CD4-positive, alpha-beta T cell (primary cell): Measurements from ENCODE around the gene TNRC6A. TPM values are rescaled to one million over a fixed set of nuclear protein-coding genes. Genes with fewer than 3 reads are reported as not detected.

Experiments used
- ATAC-seq: fragments of 200-7000 bp; cut with Tn5 transposase; one replicate; pipeline ENCODE4 v1.10.0; 2022; ENCODE audit warnings: mild to moderate bottlenecking; ENCODE audit not compliant: poor library complexity
- CTCF ChIA-PET: fragments of 350-600 bp; sonication (Branson Sonifier 250); formaldehyde crosslinking; loops from one replicate; lab custom pipeline; 2021; ENCODE audit warnings: antibody characterized with exemption, inconsistent platforms; lab: Charles Lee
- POLR2A ChIA-PET: fragments of 350-600 bp; sonication (Branson Sonifier 250); formaldehyde crosslinking; loops from one replicate; lab custom pipeline; 2021; ENCODE audit warnings: antibody characterized with exemption, inconsistent platforms; lab: Charles Lee
- DNase-seq, 14 experiments: peaks; one replicate each; pipeline ENCODE4 v3.0.0-alpha.2; 2013 to 2020; ENCODE audit warnings: mixed read lengths in 2 of 14
- H3K27ac ChIP-seq, 2 donors: one replicate each; pipeline versions ENCODE4 v1.5.1 to v1.7.0; 2013; ENCODE audit warnings: low read length in 2 of 2, low read depth in 1 of 2, mild to moderate bottlenecking in 1 of 2
- H3K27me3 ChIP-seq, 2 experiments: 1 replicate in 1 of 2; 2 replicates in 1 of 2; pipeline versions ENCODE4 v1.6.1 to v1.7.0; 2013; ENCODE audit warnings: low read length in 2 of 2, control low read depth in 1 of 2, mild to moderate bottlenecking in 1 of 2, moderate library complexity in 1 of 2; ENCODE audit not compliant: insufficient read depth in 2 of 2, control insufficient read depth in 1 of 2
- H3K36me3 ChIP-seq: one replicate; pipeline ENCODE4 v1.6.1; 2013; ENCODE audit warnings: low read length, control low read depth; ENCODE audit not compliant: insufficient read depth
- H3K4me1 ChIP-seq: one replicate; pipeline ENCODE4 v1.6.1; 2013; ENCODE audit warnings: low read length, control low read depth; ENCODE audit not compliant: insufficient read depth
- H3K4me3 ChIP-seq: one replicate; pipeline ENCODE4 v1.5.1; 2013; ENCODE audit warnings: mild to moderate bottlenecking, low read length, moderate library complexity
- H3K9me3 ChIP-seq, 2 experiments: 1 replicate in 1 of 2; 2 replicates in 1 of 2; pipeline versions ENCODE4 v1.6.1 to v1.7.0; 2013; ENCODE audit warnings: low read length in 2 of 2, mild to moderate bottlenecking in 2 of 2, control low read depth in 1 of 2, moderate library complexity in 1 of 2; ENCODE audit not compliant: control insufficient read depth in 1 of 2, insufficient read depth in 1 of 2
- H3K27ac Mint-ChIP-seq: one replicate; pipeline ENCODE4 v1.8.0; 2020; ENCODE audit warnings: mixed read lengths
- H3K27me3 Mint-ChIP-seq: one replicate; pipeline ENCODE4 v1.8.0; 2021; ENCODE audit warnings: mixed read lengths
- H3K36me3 Mint-ChIP-seq: one replicate; pipeline ENCODE4 v1.8.0; 2021; ENCODE audit warnings: low read depth, mixed read lengths
- H3K4me1 Mint-ChIP-seq: one replicate; pipeline ENCODE4 v1.8.0; 2021; ENCODE audit warnings: low read depth, mixed read lengths
- H3K4me3 Mint-ChIP-seq: one replicate; pipeline ENCODE4 v1.8.0; 2020; ENCODE audit warnings: mild to moderate bottlenecking, mixed read lengths
- H3K9me3 Mint-ChIP-seq: one replicate; pipeline ENCODE4 v1.8.0; 2020; ENCODE audit warnings: mixed read lengths
- CTCF ChIP-seq: fragments of 200-600 bp; IDR thresholded peaks from one replicate; pipeline ENCODE4 v1.8.0; 2022; ENCODE audit warnings: antibody characterized with exemption, mild to moderate bottlenecking
- intact Hi-C, 2 experiments: fragments of 100-400 bp; cut with DNase I in 1 of 2; cut with micrococcal nuclease in 1 of 2; formaldehyde crosslinking; loops; one replicate each; pipeline versions ENCODE4 v1.15.1 to v1.9.0; 2023 to 2025; cut with DNase I, micrococcal nuclease
- total RNA-seq, 174 experiments: library from RNA in 2 of 174; stranded (reverse) in 2 of 174; gene quantifications; one replicate each; pipeline ENCODE4 v1.2.3 and lab custom pipeline; 2021 to 2026

The TNRC6A gene
- total RNA-seq, 2 experiments from 2014 or later = 70.4 to 74.6 TPM

- Mint-ChIP-seq H3K9me3 (no peaks in the 10 kb centered on the region), H3K27ac (peak overlapping the region; percentile 3), H3K27me3 (no peaks in the 10 kb centered on the region), H3K4me1 (peaks cover 95% of the 10 kb centered on the region), H3K36me3 (peaks cover 68% of the 10 kb centered on the region), H3K4me3 (no peak overlapping the region)
- intact Hi-C loops = loop anchor here in 1 of 2 experiments (2.0 kb wide), 1 partner anchor 15 kb away; no protein-coding TSS in a partner anchor
- Histone ChIP-seq H3K4me3 (no peak overlapping the region), H3K27ac (no peak overlapping the region), H3K4me1 (peaks cover 43% of the 10 kb centered on the region), H3K36me3 (peaks cover 29% of the 10 kb centered on the region), H3K9me3 (no peaks in the 10 kb centered on the region), H3K27me3 (no peaks in the 10 kb centered on the region)
- ATAC-seq (no peak), DNase-seq (no peak)
- POLR2A ChIA-PET = interaction anchor here (0.7 to 2.0 kb wide), 2 partner anchors 16 to 812 kb away, joined by 4 to 5 read pairs; no protein-coding TSS in a partner anchor
- CTCF ChIA-PET = interaction anchor here (1.0 to 1.3 kb wide), 3 partner anchors 11 to 20 kb away, joined by 3 to 5 read pairs (median 4); no protein-coding TSS in a partner anchor
- TF ChIP-seq CTCF = no peak
These were observed 16.3 kb downstream of the TNRC6A start for GRCh38 chr16:24745791-24746190.

GRCh38 chr16:24747441-24747840 lies 18.0 kb downstream of the TNRC6A start:
- Mint-ChIP-seq H3K27ac (peak overlapping the region; percentile 15), H3K27me3 (no peaks in the 10 kb centered on the region), H3K9me3 (no peaks in the 10 kb centered on the region), H3K4me3 (peak overlapping the region; percentile 28), H3K4me1 (peaks cover 89% of the 10 kb centered on the region), H3K36me3 (peaks cover 56% of the 10 kb centered on the region)
- ChIA-PET CTCF (no interaction called here), POLR2A (interaction anchor here (1.6 to 2.0 kb wide), 2 partner anchors 17 to 19 kb away, joined by 5 to 6 read pairs; no protein-coding TSS in a partner anchor)
- intact Hi-C loops = loop anchor here in 1 of 2 experiments (2.0 kb wide), 1 partner anchor 17 kb away; no protein-coding TSS in a partner anchor
- no peak for TF ChIP-seq CTCF
- no peak for ATAC-seq
- Histone ChIP-seq H3K4me1 (peaks cover 34% of the 10 kb centered on the region), H3K27ac (no peak overlapping the region), H3K36me3 (peaks cover 20% of the 10 kb centered on the region), H3K4me3 (no peak overlapping the region), H3K9me3 (no peaks in the 10 kb centered on the region), H3K27me3 (no peaks in the 10 kb centered on the region)
- no peak for DNase-seq

- Mint-ChIP-seq H3K4me1 (peaks cover 89% of the 10 kb centered on the region), H3K9me3 (no peaks in the 10 kb centered on the region)
These were observed 18.8 kb downstream of the TNRC6A start for GRCh38 chr16:24748242-24748641.

More at GRCh38 chr16:24748242-24748641, 18.8 kb downstream of the TNRC6A start:
- H3K36me3 ChIP-seq = peaks cover 20% of the 10 kb centered on the region
- DNase-seq (peak in 1 of 14 experiments; percentile 11), ATAC-seq (peak; percentile 29)
- intact Hi-C loops = no loop called here
- no peak overlapping the region for H3K4me3 Mint-ChIP-seq
- POLR2A ChIA-PET = interaction anchor here (1.6 kb wide), 1 partner anchor 20 kb away, joined by 6 read pairs; no protein-coding TSS in a partner anchor
- CTCF ChIA-PET = interaction anchor here (0.9 kb wide), 1 partner anchor 10 kb away, joined by 3 read pairs; no protein-coding TSS in a partner anchor
- H3K27me3 Mint-ChIP-seq = no peaks in the 10 kb centered on the region
- no peak overlapping the region for H3K27ac ChIP-seq
- peak overlapping the region; percentile 15 for H3K27ac Mint-ChIP-seq
- H3K36me3 Mint-ChIP-seq = peaks cover 55% of the 10 kb centered on the region
- no peak overlapping the region for H3K4me3 ChIP-seq
- peaks cover 33% of the 10 kb centered on the region for H3K4me1 ChIP-seq
- H3K9me3 ChIP-seq = no peaks in the 10 kb centered on the region
- TF ChIP-seq CTCF = no peak
- H3K27me3 ChIP-seq = no peaks in the 10 kb centered on the region
